ENCODE data around the gene GDF7.

Gene GDF7

DNA sequence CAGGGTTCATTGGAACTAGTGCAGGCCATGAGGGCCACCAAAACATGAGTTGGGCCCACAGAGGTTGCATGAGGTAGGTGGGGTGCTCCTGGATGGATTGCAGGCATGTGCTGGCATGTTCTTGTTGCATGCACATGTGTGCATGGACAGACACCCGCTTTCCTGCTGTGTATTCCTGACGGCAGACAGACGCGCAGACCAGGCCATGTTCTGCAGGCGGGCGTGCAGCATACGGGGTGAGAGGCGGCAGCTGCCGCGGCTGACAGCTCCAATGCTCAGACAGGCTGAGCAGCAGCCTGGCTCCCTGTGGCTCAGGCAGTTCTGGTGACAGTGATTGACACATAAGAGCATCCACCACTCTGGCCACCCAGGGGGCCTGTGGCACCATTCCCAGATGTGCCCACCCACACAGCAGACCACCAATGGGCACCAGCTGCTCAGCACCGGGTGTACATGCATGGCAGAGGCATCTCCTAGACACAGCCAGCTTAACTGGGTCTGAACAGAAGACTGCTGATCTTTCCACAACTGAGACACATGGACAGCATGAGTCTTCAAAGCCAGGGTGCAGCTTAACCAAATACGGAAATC lies 37.3 kb upstream of the GDF7 start:
- TF ChIP-seq, protein P1, sequence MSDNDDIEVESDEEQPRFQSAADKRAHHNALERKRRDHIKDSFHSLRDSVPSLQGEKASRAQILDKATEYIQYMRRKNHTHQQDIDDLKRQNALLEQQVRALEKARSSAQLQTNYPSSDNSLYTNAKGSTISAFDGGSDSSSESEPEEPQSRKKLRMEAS (IDR thresholded peaks at IDR 0.05), result no peak
- TF ChIP-seq RAD21 (IDR thresholded peaks at IDR 0.05; ENCODE audit: low read depth), result no peak
- no peak for TF ChIP-seq CEBPB (IDR thresholded peaks at IDR 0.05)
- TF ChIP-seq FOXM1 (IDR thresholded peaks at IDR 0.05; ENCODE audit: borderline replicate concordance, low read depth), result no peak
- no peak for TF ChIP-seq TCF12 (IDR thresholded peaks at IDR 0.05; ENCODE audit: low read depth)
- no peak for TF ChIP-seq USF1 (IDR thresholded peaks at IDR 0.05)
- no peak for TF ChIP-seq CREB1 (IDR thresholded peaks at IDR 0.05; ENCODE audit: low read depth)
- TF ChIP-seq YY1 (IDR thresholded peaks at IDR 0.05; ENCODE audit: low read depth), result no peak
- TF ChIP-seq REST (IDR thresholded peaks at IDR 0.05; ENCODE audit: low read depth), result no peak
- TF ChIP-seq TEAD4 (IDR thresholded peaks at IDR 0.05), result no peak
- no peak for TF ChIP-seq TAF1 (IDR thresholded peaks at IDR 0.05; ENCODE audit: low read depth)
- TF ChIP-seq ZBTB7A (IDR thresholded peaks at IDR 0.05; ENCODE audit: low read depth), result no peak
- TF ChIP-seq EGR1 (IDR thresholded peaks at IDR 0.05), result no peak
- no peak for TF ChIP-seq EP300 (IDR thresholded peaks at IDR 0.05; ENCODE audit: borderline replicate concordance)
- no peak for TF ChIP-seq NFIC (IDR thresholded peaks at IDR 0.05)

GRCh38 chr2:20630967-20631366 lies 36.0 kb upstream of the GDF7 start:
- TF ChIP-seq TAF1 (IDR thresholded peaks at IDR 0.05; ENCODE audit: low read depth) (no peak), REST (IDR thresholded peaks at IDR 0.05; ENCODE audit: low read depth) (no peak), USF1 (IDR thresholded peaks at IDR 0.05) (no peak), ZBTB7A (IDR thresholded peaks at IDR 0.05; ENCODE audit: low read depth) (no peak), FOXM1 (IDR thresholded peaks at IDR 0.05; ENCODE audit: borderline replicate concordance, low read depth) (no peak), CREB1 (IDR thresholded peaks at IDR 0.05; ENCODE audit: low read depth) (no peak), NFIC (IDR thresholded peaks at IDR 0.05) (no peak), RAD21 (IDR thresholded peaks at IDR 0.05; ENCODE audit: low read depth) (no peak), YY1 (IDR thresholded peaks at IDR 0.05; ENCODE audit: low read depth) (no peak), TEAD4 (IDR thresholded peaks at IDR 0.05) (no peak), EGR1 (IDR thresholded peaks at IDR 0.05) (no peak), EP300 (IDR thresholded peaks at IDR 0.05; ENCODE audit: borderline replicate concordance) (no peak), TCF12 (IDR thresholded peaks at IDR 0.05; ENCODE audit: low read depth) (no peak), CEBPB (IDR thresholded peaks at IDR 0.05) (no peak)
- TF ChIP-seq, protein P1 (IDR thresholded peaks at IDR 0.05), result no peak

DNA sequence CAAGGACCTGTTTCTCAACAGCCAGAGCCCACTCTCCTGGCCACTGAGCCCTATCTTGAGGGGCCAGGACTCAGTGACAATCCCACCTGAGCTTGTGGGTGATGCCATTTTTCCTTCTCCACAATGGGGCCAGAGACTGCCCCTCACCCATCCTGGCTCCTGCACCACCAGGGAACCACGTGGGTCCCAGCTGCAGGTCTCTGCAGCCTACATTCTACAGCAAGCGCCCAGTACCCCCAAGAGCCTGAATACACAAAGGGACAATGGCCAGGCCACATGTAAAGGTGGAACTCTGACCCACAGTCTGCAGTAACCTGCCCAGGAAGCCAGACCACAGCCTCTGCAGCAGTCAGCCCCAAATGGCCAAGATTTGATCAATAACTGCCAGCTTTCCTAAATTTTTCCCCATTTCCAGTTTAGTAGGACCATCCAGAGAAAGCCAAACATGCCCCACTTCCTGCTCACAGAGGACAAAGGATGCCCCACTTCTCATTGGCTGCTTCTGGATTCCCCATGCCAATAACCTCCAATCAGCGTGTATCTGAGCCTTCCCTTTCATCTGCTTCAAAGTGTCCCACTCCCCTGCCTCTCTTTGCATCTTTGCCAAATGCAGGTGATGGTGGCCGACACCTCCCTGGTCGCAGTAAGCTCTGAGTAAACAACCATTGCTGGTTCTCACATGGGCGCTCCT lies 35.2 kb upstream of the GDF7 start:
- TF ChIP-seq EGR1 (IDR thresholded peaks at IDR 0.05) (no peak), YY1 (IDR thresholded peaks at IDR 0.05; ENCODE audit: low read depth) (no peak), USF1 (IDR thresholded peaks at IDR 0.05) (no peak), CREB1 (IDR thresholded peaks at IDR 0.05; ENCODE audit: low read depth) (no peak), FOXM1 (IDR thresholded peaks at IDR 0.05; ENCODE audit: borderline replicate concordance, low read depth) (no peak), CEBPB (IDR thresholded peaks at IDR 0.05) (no peak), NFIC (IDR thresholded peaks at IDR 0.05) (no peak), TCF12 (IDR thresholded peaks at IDR 0.05; ENCODE audit: low read depth) (no peak), TEAD4 (IDR thresholded peaks at IDR 0.05) (no peak), EP300 (IDR thresholded peaks at IDR 0.05; ENCODE audit: borderline replicate concordance) (no peak), REST (IDR thresholded peaks at IDR 0.05; ENCODE audit: low read depth) (no peak), ZBTB7A (IDR thresholded peaks at IDR 0.05; ENCODE audit: low read depth) (no peak), RAD21 (IDR thresholded peaks at IDR 0.05; ENCODE audit: low read depth) (no peak)
- TF ChIP-seq, protein P1 (IDR thresholded peaks at IDR 0.05), result no peak

All from Ishikawa (cell line).